MCF 10A (cell line): ENCODE data around the gene PPAT. TPM values are rescaled to one million over a fixed set of nuclear protein-coding genes. Genes with fewer than 3 reads are reported as not detected.

Experiments
- BruUV-seq: library from RNA; stranded (reverse); fragments of 400-500 nt; replicated peaks from 2 replicates; lab custom pipeline; 2021; lab: Mats Ljungman, UMichigan
- CTCF ChIA-PET: fragments of 300-600 bp; sonication (Branson Sonifier 250); formaldehyde crosslinking; extraction: SDS; loops from one replicate; lab custom pipeline; 2021; ENCODE audit warnings: antibody characterized with exemption, inconsistent platforms; lab: Yijun Ruan, JAX
- POLR2A ChIA-PET: fragments of 300-600, 350-650 bp; sonication (Branson Sonifier 250); formaldehyde crosslinking; extraction: SDS; loops from one replicate; lab custom pipeline; 2020; ENCODE audit warnings: antibody characterized with exemption, inconsistent platforms; lab: Yijun Ruan, JAX
- DNase-seq: peaks from one replicate; pipeline ENCODE4 v3.0.0-alpha.2; 2018; ENCODE audit not compliant: unreplicated experiment
- H3K27ac Mint-ChIP-seq: one replicate; pipeline ENCODE4 v1.8.0; 2022; ENCODE audit warnings: mild to moderate bottlenecking, low read depth, mixed read lengths; ENCODE audit not compliant: unreplicated experiment
- H3K27me3 Mint-ChIP-seq: one replicate; pipeline ENCODE4 v1.8.0; 2022; ENCODE audit warnings: mixed read lengths; ENCODE audit not compliant: insufficient read depth, unreplicated experiment
- H3K36me3 Mint-ChIP-seq: one replicate; pipeline ENCODE4 v1.8.0; 2022; ENCODE audit warnings: mild to moderate bottlenecking, moderate library complexity, mixed read lengths; ENCODE audit not compliant: insufficient read depth, unreplicated experiment
- H3K4me1 Mint-ChIP-seq: one replicate; pipeline ENCODE4 v1.8.0; 2022; ENCODE audit warnings: mixed read lengths; ENCODE audit not compliant: insufficient read depth, unreplicated experiment
- H3K4me3 Mint-ChIP-seq: one replicate; pipeline ENCODE4 v1.8.0; 2022; ENCODE audit warnings: mild to moderate bottlenecking, moderate library complexity, mixed read lengths; ENCODE audit not compliant: unreplicated experiment
- H3K9me3 Mint-ChIP-seq: one replicate; pipeline ENCODE4 v1.8.0; 2022; ENCODE audit warnings: mixed read lengths; ENCODE audit not compliant: unreplicated experiment
- CTCF ChIP-seq: fragments of 200-600 bp; IDR thresholded peaks from one replicate; pipeline ENCODE4 v1.8.0; 2022; ENCODE audit warnings: antibody characterized with exemption, mild to moderate bottlenecking; ENCODE audit not compliant: unreplicated experiment
- intact Hi-C: fragments of 100-400 bp; cut with micrococcal nuclease; formaldehyde crosslinking; loops from 2 replicates; pipeline ENCODE4 v1.14.1; 2022
- total RNA-seq: library from RNA; stranded (reverse); gene quantifications from 2 replicates; pipeline ENCODE4 v1.2.3, GENCODE V29; 2022

PPAT gene
- total RNA-seq, 1 experiment from 2014 or later: 47.0 TPM

- Mint-ChIP-seq H3K9me3 (no peaks in the 10 kb centered on the region), H3K4me3 (no peak overlapping the region), H3K4me1 (no peaks in the 10 kb centered on the region), H3K27me3 (no peaks in the 10 kb centered on the region), H3K27ac (no peak overlapping the region), H3K36me3 (peaks cover 100% of the 10 kb centered on the region)
- intact Hi-C loops: no loop called here
- TF ChIP-seq CTCF: no peak
- ChIA-PET POLR2A (interaction anchor here (0.7 to 1.1 kb wide), 4 partner anchors 10 to 324 kb away, joined by 3 read pairs; no protein-coding TSS in a partner anchor), CTCF (no interaction called here)
- BruUV-seq: no TSS peak
- no peak for DNase-seq
Measured at GRCh38 chr4:56475917-56476316, 40.5 kb upstream of the PPAT start.

- H3K4me1 Mint-ChIP-seq: peaks cover 25% of the 10 kb centered on the region
- H3K27me3 Mint-ChIP-seq: no peaks in the 10 kb centered on the region
- CTCF ChIA-PET: interaction anchor here (0.9 to 2.0 kb wide), 4 partner anchors 33 to 76 kb away, joined by 3 to 9 read pairs (median 4); partner anchors contain the start of gene PAICS
- no TSS peak for BruUV-seq
- peak overlapping the region; percentile 100 for H3K4me3 Mint-ChIP-seq
- POLR2A ChIA-PET: interaction anchor here (0.7 to 4.8 kb wide), 9 partner anchors 11 to 509 kb away, joined by 3 to 95 read pairs (median 11); partner anchors contain the start of genes AASDH, NOA1, PAICS and POLR2B
- no peak for DNase-seq
- intact Hi-C loops: loop anchor here (5.0 kb wide), 3 partner anchors 42 to 522 kb away; partner anchors contain the start of gene CEP135
- no peak for TF ChIP-seq CTCF
- H3K36me3 Mint-ChIP-seq: peaks cover 82% of the 10 kb centered on the region
- H3K9me3 Mint-ChIP-seq: no peaks in the 10 kb centered on the region
- H3K27ac Mint-ChIP-seq: peak overlapping the region; percentile 99
Measured at GRCh38 chr4:56469489-56470210, 34.2 kb upstream of the PPAT start.

- H3K4me1 Mint-ChIP-seq: peaks cover 31% of the 10 kb centered on the region
- H3K27me3 Mint-ChIP-seq: no peaks in the 10 kb centered on the region
- CTCF ChIA-PET: interaction anchor here (0.8 to 2.0 kb wide), 7 partner anchors 9 to 519 kb away, joined by 3 to 9 read pairs (median 5); partner anchors contain the start of genes CEP135, PAICS and PPAT
Measured at GRCh38 chr4:56468097-56468422, 32.6 kb upstream of the PPAT start.

More at GRCh38 chr4:56468097-56468422, 32.6 kb upstream of the PPAT start:
- DNase-seq: peak; percentile 70
- Mint-ChIP-seq H3K9me3 (no peaks in the 10 kb centered on the region), H3K27ac (peak overlapping the region; percentile 99), H3K36me3 (peaks cover 81% of the 10 kb centered on the region), H3K4me3 (peak overlapping the region; percentile 100)
- intact Hi-C loops: loop anchor here (5.0 kb wide), 3 partner anchors 41 to 521 kb away; partner anchors contain the start of gene CEP135
- BruUV-seq: no TSS peak
- POLR2A ChIA-PET: interaction anchor here (0.6 to 4.8 kb wide), 31 partner anchors 9 to 537 kb away, joined by 3 to 95 read pairs (median 5); partner anchors contain the start of genes AASDH, CEP135, NOA1 and PAICS
- TF ChIP-seq CTCF: no peak
